Measurements from ENCODE around the gene PRKCE.

PRKCE gene

DNA sequence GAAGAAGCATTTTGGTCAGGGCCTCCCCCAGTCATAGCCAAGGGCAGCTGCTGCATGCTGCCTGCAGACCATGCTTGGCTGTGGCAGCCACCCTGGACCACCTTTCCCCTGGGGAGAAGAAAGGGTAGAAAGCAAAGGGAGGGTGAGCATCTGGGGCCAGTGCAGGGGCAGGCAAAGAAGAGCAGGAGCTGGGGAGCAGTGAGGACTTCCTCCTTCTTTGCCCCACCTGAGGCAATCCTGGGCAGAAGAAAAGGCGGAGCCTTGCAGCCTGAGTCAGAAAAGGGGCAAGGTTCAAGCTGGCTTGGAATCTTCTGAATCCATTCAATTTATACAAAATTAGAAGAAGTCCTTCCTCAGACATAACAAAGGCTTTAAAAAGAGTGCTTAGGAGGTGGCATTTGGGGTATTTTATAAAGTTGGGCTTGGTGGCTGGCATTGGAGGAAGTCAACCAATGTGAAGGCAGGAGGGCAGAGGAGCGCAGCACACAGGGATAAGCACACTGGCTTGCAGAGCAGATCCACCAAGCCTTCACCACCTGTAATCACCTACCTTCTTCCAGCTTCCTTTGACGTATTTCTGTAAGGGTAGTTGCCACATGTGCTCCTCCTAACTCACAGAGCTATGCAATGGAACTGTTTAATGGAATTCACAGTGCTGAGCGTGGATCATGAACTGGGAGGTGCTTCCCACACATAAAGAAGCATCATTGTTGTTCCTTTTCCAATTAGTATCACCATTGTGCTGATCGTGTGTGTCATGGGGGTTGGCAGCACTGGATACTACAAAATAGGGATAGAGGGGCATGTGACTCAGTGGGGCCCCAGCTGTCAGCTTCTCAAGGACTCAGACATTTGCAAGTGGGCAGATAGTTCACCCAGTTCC is 491.3 kb downstream of the PRKCE start:
- DNase-seq = peak; percentile 51

DNA sequence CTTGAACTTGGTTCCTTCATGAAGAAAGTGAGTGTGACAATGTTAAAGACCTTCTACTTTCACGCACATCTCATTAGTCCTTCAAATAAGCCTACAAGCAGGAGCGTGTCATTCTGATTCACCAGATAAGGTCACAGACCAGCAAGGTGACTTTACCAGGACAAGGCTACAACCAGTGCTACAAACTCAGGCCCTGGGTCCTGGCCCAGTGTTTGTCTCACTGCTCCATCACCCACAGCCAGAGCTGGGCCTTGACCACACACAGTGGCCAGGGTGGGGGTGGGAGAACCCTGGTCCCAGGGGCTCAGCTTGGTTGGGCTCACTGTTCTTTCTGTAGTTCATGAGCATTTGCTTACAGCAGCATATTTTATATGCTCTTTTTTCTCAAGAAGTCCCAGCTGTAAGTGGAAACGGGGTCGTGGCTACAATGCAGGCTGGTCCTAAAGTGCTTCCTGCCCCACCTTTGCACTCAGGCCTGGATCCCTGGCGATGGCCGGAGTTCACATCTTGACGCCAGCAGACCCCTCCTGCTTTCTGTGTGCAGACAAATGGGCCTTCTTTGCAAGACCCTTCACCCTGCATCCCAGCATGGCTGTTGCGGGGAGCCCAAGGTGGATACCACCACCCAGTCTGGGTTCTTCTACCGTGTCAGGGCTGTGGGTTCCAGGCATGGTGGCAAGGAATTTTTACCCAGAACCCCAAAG is 492.1 kb downstream of the PRKCE start:
- DNase-seq = peak; percentile 44

DNA sequence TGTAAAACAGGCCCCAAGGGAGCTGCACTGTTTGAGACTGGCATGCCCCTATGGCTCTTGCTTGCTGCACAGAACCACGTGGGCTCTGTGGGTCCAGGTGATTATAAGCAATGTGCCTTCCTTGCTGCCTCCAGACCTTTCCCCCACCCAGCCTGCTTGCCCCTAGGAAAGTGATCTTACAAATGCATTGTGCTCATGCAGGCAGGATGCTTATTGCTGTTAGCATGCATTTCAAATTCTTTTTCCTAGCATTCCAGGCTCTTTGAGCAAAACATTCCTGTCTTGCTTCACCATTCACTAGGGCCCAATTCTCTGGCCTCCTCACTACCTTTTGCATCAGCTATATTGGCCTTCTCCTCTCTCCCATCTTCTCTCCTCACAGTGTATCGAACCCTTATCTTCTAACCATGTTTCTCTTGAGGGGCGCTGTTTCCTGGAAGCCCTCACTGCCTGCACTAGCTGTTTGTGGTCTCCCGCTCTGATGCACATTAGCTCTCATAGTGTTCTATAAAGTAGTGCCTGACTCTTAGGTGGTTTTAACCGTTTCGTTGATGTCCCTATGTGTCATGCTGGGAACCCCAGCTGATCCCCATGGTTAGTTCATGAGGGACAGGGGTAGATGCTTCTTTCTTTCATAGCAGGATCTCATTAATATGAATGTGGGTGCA is 492.8 kb downstream of the PRKCE start:
- DNase-seq = peak; percentile 14

DNA sequence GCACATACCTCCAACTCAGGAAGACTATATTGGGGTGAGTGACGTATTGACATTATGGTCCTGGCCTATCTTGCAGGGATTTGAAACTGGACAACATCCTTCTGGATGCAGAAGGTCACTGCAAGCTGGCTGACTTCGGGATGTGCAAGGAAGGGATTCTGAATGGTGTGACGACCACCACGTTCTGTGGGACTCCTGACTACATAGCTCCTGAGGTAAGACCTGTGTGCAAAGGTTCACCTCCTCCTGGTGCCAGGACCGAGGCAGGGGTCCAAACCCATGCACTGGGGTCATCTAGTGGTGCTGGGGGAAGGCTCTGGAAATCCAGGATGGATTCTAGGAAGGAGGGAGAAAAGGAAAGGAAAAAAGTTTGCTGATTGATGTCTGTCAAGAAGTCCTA is 493.5 kb downstream of the PRKCE start:
- peak; percentile 25 for DNase-seq

DNA sequence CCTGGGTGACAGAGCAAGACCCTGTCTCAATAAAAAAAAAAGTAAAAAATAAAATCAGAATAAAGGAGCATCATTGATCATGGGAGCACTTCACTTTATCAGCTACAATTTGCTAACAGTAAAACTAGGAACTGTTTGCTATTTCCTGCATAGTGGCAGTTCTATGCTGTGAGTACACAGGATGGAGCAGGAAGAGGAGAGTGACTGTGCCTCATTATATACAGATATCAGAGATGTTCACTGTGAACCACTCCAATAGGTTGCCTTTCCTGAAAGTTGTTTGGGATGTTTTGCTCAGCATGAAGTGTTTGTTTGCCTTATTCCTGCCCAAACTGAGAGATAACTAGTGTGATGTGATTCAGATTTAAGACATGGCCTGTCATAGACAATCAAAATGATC is 494.4 kb downstream of the PRKCE start:
- no peak for DNase-seq

DNA sequence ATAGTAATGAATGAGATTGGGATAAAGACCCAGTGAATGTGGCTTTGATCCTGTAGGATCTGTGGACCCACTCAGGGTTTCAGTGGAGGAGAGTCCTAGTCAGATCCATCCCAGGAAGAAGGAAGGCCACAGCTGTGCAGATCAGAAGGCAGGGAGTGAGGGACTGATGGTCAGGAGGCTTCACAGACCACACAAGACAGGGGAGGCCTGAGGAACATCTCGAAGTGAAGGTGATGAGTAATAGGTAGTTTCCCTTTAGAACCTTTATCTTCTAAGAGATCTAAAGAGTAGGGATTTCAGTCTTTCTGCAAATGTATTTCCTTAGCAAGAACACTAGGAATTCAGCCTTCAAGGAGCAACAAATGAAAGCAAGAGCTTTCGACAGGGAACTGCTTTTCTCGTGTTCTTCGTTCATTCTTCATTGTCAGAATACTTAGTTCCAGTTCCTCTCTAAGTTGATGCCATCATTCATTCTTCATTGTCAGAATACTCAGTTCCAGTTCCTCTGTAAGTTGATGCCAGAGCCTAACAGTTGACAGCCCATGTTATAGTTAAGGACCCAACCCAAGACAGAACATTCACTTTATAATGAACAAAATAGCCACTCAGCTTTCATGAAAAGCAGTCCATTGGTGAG is 495.5 kb downstream of the PRKCE start:
- peak; percentile 36 for DNase-seq

DNA sequence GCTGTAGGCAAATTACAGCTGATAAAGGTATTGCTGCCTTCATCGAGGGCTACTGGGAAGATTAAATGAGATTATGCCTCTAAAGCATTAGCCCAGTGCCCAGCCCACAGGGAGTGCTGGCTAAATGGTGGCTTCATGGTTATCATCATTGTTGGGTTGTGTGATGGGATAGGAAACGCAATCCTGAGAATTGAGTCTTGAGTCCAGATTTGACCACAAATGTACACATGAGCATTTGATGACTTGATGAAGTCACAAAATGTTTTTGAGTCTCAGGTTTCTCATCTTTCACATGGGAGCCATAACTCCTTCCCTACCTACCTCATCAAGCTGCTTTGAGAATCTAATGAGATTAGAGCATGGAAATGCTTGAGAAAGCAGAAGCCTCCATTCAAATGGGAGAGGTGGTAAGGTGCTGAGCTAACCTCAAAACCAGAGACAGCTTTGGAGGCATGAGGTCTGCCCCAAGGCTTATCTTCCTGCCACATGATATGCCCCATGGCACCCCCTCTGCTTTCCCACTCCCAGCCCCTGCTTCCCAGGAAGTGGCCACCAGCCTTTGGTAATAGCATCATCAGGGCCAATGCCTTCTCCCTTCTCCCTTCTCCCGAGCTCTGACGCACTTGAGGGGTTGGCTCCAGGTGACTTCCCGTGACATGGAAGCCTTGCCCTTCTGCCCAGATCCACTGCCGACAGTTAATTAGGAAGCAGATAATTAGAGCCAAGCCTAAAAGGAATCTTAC is 496.3 kb downstream of the PRKCE start:
- peak; percentile 13 for DNase-seq

DNA sequence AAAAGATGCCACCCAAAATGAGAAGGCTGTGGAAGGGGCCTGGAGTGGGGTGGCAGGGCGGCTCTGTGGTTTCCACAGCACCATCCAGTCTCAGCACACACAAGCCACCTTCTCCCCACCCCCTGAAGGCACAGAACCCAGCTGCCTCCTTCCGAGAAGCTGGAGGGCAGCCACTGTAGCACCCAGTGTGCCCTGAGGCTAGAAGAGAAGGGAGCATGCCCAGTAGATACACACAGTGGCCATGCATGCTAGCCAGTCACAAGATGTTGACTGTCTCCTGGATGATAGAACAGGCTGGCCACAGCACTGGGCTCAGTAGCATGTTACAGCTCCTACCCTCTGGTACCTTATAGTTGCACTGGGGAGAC is 496.9 kb downstream of the PRKCE start:
- peak; percentile 42 for DNase-seq

DNA sequence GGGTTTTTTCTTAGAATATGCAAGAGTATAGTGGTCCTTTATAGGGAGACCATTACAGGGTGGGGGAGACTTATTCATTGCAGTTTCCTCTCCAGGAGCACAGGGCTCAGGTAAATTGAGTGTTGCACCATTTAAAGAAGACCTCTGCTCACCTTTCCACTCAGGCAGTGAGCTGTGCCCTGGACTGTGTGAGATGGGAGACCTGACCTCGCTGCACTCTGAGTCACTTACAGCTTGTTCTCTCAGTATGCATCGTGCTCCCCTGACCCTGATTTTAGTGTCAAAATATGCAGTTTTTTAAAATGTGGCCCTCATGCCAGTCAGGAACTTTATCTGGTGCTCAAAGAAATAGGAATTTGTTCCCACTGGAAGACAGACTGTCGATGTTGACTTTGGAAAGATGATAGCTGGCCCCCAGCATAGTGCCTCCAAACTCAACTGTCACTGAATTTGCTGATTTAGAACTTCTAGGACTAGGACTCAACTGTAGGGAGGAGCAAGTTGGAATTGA is 499.0 kb downstream of the PRKCE start:
- peak; percentile 25 for DNase-seq

DNA sequence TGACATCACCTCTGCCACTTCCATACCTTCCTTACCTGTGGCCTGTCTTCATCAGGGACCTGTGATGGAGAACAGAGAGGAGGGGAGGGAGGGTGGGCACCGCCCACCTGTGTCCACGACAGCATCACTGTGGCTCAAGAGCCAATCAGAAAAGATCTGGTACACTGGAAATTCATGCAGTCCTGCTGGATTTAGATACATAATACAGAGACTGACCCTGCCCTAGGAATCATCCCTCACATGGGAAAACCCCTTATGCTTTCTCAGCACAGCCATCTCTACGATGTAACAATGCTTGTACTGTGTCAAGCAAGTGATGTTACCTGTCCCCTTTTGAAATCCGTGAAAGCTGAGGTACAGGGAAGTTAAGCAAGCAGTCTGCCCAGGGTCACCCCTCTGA is 500.1 kb downstream of the PRKCE start:
- DNase-seq = peak; percentile 10

DNA sequence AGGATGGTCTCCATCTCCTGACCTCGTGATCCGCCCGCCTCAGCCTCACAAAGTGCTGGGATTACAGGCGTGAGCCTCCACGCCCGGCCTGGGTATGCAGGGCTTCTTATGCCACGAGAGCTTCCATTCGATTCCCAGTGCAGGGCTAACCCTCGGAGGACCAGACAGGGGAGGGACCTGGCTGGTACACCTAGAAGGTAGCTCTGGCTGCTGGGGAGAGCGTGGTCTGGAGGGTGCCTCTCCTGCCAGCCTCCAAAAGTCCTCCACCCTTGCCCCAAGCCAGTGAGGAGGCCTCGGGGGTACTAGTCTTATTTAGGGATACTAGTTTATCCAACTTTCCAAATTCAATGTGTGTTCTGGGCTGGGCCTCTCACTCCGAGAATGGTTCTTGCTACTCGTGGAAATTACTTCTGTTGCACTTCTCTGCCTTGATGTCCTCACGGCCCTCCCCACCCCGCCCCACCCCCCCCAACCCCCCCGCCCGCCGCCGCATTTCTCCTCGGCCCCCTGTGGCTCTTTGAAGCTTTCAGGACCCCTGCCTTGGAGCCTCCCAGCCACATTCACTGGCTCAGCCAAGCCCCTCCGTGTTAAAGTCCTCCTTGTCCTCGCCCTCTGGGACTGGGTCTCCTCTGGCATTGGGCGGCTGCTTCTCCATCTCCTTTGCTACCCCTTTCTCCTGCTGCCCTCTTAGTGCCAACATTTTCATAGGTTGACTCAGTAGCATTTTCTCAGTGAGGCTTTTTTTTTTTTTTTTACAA is 502.7 kb downstream of the PRKCE start:
- peak; percentile 25 for DNase-seq

DNA sequence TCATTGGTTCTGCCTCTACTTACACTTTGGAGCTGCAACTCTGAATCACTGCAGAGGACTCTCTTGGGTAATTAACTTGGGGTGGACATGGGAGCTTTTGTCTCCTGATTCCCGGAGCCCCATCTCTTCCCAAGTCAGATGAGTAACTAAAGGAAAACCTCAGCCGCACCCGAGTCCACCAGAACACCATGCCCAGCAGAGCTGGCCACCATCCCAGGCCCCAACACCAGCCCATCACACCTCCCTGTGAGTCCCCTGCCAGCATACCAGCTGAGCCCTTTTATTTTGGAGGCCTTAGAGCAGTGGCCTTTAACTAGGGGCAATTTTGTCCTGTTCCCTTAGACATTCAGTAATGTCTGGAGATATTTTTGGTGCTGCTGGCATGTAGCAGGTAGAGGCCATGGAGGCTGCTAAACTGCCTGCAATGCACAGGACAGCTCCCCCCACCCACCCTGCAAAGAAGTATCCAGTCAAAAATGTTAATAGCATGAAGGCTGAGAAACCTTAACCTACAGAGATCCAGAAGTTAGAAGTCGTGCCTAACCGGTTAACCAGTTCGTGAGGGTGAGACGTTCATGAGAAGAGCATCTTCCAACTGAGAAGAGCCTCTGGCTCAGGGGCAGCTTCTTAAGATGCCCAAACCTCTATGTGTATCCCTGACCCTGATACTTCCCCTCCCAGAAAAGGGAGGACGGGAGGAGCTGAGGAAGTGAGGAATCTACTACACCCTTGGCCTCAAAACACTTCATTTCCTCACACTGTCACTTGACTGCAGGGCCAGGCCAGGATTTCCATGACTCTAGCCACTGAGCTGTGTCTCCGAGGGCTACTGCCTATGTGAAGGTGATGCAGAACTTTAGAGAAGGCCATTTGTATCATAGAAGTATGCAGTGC is 505.8 kb downstream of the PRKCE start:
- no peak for DNase-seq

DNA sequence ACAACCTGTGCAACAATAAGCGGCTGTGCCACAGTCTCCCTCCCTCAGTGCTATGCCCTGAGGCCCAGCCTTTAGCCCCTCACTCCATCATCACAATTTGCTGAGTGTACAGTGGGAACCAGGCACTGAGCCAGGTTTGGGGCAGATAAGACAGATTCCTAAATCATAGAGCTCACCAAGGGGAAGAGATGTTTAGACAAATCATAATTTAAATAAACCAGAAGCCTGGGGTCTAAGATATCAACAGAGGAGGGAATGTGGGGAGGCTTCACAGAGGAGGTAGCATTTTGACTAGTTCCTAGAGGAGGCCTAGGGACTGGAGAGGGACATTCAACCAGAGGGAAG is 506.5 kb downstream of the PRKCE start:
- DNase-seq = no peak

DNA sequence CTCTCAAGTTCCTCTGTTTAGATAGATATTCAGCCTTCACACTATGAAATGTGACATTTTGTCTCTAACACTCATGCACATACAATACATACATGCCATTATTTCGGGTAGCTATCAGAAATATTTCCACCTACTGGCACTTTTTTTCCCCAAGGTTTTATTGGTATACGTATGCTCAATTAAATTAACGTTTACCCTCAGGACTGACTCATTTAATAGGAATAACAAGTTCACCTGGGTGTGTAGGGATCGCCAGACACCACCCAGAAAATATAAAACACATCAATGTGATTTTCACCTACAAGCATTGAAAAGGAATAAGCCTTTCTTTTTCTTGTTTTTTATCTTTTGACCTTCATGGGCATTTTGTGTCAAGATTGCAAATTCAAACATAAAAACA is 507.2 kb downstream of the PRKCE start:
- DNase-seq = no peak

DNA sequence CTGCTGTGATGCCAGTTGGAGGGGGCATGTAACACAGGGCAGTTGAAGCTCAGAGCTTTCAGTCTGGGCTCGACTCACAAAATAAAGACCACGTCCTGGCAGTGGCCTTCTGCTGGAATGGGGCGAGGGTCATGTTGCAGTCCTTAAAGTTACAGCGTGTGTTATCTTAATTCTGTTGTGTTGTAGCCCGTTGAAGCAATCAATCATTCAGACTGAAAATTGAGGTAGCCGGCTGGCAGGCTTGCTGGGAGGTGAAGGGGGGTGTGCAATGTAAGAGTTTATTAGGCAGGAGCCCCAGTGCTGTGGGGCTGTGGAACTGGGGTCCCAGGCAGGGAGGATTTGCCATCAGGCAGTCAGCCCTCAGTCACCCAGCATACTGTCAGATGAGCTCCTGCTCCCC is 508.9 kb downstream of the PRKCE start:
- DNase-seq = peak; percentile 25

DNA sequence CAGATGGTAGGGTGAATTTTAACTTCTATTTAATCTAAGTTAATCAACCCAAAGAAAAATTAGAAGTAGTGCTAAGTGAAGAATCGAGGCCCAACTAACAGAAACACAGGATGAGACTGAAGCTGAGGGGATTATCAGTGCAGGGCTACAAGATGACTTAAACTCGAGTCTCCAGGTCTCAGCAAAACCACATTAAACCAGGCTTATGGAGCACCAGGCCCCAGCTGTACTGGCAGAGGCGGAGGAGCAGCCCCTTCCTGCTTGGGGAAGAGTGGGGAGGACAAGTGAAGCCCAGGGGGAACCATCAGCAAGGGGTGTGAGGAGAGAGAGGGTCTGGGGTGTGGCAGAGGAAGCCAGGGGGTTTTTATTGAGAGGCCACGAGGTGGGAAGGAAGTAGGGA is 509.8 kb downstream of the PRKCE start:
- peak; percentile 17 for DNase-seq

DNA sequence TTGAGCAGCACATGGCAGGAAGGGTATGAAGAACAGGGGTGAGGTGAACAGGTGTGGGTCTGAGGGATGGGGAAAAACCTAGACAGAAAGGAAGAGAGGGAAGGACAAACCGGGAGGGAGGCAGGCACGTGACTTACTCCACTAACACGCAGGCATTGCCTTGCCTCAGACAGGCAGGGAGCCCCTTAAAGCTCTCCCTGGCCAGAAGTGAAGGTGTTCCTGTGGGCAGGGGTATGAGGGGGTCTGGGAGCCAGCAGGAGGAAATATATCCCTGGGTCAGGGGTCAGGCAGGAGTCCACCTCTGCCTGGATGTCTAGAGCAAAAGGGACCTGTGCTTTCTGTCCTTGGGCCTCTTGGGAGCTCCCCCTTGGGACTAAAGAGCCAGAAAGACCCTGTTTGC is 510.4 kb downstream of the PRKCE start:
- DNase-seq = peak; percentile 9

DNA sequence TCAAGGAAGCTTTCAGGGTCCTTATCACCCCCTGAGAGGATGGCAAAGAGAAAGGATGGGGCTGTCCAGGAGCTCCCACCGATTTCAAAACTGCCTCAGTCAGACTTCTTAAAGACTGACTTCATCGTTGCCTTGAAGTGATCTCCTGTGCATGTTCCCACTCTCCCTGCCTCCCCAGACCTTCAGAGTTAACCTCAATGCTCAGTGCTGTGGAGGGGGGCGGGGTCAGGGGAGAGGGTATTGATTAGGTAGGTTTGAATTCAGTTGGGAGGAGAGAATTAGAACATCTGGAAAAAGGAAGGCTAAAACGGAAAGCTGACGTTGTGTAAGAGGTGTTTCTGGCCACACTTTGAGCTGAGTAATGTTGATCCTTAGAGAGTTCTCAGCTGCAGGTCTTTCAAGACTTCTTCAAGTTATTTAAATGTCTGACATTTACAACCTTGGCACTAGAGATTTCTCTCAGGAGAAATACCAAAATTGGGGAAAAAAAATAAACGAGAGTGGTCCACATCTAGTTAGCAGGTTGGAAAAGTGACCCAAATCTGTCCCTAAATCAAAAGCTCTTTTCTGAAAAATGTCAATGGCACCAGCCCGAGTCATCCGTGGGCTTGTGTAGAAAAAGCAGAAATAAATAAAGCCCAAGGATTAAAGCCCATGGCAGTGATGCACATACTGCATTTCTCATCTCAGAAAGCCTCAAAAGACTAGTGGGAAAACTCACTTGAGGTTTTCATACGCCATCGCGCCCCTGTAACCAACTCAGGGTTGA is 511.0 kb downstream of the PRKCE start:
- DNase-seq = peak; percentile 17

DNA sequence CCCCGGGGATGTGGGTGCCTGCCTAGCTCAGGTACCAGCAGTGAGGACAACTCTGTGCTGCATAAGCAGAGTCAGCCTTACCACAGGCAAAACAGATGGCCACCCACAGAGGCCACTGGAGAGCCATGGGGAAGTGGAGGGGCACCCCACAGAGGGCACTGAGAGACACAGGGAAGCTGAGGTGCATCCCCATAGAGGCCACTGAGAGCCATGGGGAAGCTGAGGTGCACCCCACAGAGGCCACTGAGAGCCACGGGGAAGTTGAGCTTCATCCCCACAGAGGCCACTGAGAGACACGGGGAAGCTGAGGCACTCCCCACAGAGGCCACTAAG is 511.6 kb downstream of the PRKCE start:
- peak; percentile 55 for DNase-seq
